CD4-positive, alpha-beta T cell treated with Interleukin-4 for 4 hours (primary cell): ENCODE measurements around the gene DSCAM.

Source experiments
- DNase-seq: peaks from one replicate; pipeline ENCODE4 v3.0.0-alpha.2; 2020

Gene DSCAM

GRCh38 chr21:40015818-40016217 lies 831.1 kb downstream of the DSCAM start:
- DNase-seq, result no peak

GRCh38 chr21:40014394-40014793 lies 832.6 kb downstream of the DSCAM start:
- no peak for DNase-seq

GRCh38 chr21:40013001-40013735 lies 833.8 kb downstream of the DSCAM start:
- no peak for DNase-seq

- DNase-seq, result no peak
Observed at GRCh38 chr21:40011371-40011770, 835.6 kb downstream of the DSCAM start.

- no peak for DNase-seq
Observed at GRCh38 chr21:40002978-40003377, 844.0 kb downstream of the DSCAM start.

GRCh38 chr21:39984286-39984991 lies 862.5 kb downstream of the DSCAM start:
- no peak for DNase-seq

DNA sequence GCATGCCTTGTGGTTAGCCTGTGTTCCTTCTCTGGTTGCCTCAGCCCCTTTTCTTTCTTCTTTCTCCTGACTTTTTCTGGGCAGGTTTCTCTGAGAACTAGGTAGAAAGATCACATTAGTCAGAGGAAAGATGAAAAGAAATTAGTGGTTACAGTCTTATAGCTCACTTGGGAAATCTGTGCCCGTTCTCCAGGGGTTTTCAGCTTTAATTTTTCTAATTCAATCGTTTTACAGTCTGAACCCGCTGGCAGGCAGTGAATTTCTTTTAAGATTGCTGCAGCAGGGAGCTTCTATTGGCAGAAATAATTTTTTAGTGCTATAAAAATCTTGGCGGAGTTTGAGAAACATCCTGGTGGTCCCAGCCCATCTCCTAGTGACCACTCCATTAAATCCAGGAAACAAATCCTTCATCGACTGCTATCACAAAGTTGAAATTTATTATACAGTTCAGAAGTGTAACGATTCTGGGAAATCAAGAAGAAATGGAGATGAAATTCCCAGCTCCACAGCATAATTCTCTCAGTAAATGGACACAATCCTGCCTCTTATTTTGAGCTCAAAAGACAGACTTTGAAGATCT lies 866.6 kb downstream of the DSCAM start:
- no peak for DNase-seq

DNA sequence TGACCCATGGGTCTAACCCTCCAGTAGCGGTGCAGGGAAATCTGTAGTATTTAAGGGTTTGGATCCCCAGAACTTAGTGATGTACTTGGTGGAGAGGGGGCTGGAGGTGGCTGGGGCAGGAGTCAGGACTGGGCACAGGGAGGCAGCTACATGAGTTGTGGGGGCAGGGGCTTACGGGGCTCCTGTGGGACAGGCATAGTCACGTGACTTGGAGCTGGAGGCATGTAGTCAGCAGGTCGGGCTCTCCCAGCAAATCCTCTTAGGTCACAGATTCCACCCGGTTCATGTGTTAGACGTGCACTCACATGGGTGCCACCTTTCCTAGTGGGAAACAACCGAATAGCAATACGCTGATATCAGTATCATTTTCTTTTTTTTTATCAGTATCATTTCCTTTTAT lies 867.6 kb downstream of the DSCAM start:
- no peak for DNase-seq

DNA sequence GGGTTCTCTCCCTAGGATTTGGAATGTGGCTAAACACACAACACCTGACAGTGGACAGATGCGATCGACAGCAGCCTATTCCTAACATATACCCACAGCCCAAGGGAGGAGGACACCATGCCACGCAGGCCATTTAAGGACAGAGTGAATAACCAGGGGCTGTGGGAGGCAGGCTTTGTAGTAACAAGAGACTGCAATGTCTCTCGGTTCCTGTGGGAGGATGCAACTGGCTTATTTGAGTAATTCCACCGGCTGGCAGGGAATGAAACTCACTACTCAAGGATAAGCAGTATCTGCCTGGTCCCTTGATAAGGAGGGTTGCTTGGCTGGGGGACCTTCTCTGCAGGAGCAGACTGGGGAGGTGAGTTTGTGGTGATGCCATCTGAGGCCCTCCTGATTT lies 870.2 kb downstream of the DSCAM start:
- DNase-seq, result no peak

GRCh38 chr21:39972976-39973770 lies 873.8 kb downstream of the DSCAM start:
- no peak for DNase-seq

- DNase-seq, result no peak
Observed at GRCh38 chr21:39972471-39972870, 874.5 kb downstream of the DSCAM start.

DNA sequence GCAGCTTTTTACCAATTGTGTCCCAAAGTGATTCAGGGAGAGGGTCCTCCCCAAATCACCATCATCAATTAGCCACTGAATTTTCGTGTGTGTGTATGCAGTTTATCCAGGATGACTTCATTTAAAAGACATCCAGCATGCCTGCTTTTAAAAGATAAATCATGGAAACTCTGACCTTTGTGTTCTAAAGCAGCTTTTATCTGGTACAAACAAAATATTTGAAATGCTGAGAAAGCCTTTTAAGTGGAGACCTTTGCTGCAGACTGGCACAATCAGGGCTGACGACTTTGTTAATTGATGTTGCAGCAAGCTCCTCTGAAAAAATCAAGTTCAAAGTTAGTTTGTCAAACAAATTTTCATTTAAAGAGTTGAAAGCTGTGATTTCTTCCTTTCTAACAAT lies 875.0 kb downstream of the DSCAM start:
- DNase-seq, result no peak

GRCh38 chr21:39969691-39970364 lies 877.1 kb downstream of the DSCAM start:
- no peak for DNase-seq

- DNase-seq, result no peak
Observed at GRCh38 chr21:39968010-39968409, 878.9 kb downstream of the DSCAM start.

- DNase-seq, result no peak
Observed at GRCh38 chr21:39966786-39967185, 880.2 kb downstream of the DSCAM start.

GRCh38 chr21:39965026-39965425 lies 881.9 kb downstream of the DSCAM start:
- no peak for DNase-seq

DNA sequence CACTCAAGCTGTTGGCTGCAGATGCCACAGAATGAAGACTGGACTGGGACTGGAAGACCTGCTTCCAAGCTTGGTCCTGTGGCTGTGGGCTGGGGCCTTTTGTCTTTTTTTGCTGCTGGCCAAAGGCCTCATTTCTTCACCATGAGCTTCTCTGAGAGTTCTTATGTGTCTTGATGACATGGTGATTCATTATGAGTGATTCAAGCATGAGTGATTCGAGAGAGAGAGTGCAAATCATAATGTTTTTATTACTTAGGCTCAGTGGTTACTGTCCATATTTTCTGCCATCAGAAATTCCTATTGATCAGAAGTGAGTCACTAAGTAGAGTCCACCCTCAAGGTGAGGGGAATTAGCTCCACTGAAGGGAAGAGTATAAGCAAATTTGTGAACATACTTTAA lies 885.7 kb downstream of the DSCAM start:
- no peak for DNase-seq
